Upper lobe of left lung (tissue), 4 donors: Measurements from ENCODE around the gene CNOT6L.

ENCODE experiments used
- EP300 ChIP-seq, 4 donors: sonication (generic); formaldehyde crosslinking; IDR thresholded peaks; one replicate each; pipeline ENCODE4 v1.5.1; 2017; ENCODE audit warnings: antibody characterized with exemption in 4 of 4, control low read depth in 2 of 4
- POLR2AphosphoS5 ChIP-seq, 2 donors: sonication (generic); formaldehyde crosslinking; IDR thresholded peaks; one replicate each; pipeline ENCODE4 v1.5.1; 2017; ENCODE audit warnings: antibody characterized with exemption in 2 of 2
- TF ChIP-seq, protein P1 (sequence below), 6 experiments: fragments of 450-650 bp in 4 of 6; fragments of 200-600 bp in 2 of 6; sonication (generic) in 2 of 6; IDR thresholded peaks; one replicate each; pipeline ENCODE4 v1.5.1; 2016 to 2019; ENCODE audit warnings: antibody characterized with exemption in 6 of 6

GRCh38 chr4:77782102-77782835 lies 36.9 kb downstream of the CNOT6L start:
- no peak for TF ChIP-seq EP300 (IDR thresholded peaks at IDR 0.05)
- TF ChIP-seq, protein P1, sequence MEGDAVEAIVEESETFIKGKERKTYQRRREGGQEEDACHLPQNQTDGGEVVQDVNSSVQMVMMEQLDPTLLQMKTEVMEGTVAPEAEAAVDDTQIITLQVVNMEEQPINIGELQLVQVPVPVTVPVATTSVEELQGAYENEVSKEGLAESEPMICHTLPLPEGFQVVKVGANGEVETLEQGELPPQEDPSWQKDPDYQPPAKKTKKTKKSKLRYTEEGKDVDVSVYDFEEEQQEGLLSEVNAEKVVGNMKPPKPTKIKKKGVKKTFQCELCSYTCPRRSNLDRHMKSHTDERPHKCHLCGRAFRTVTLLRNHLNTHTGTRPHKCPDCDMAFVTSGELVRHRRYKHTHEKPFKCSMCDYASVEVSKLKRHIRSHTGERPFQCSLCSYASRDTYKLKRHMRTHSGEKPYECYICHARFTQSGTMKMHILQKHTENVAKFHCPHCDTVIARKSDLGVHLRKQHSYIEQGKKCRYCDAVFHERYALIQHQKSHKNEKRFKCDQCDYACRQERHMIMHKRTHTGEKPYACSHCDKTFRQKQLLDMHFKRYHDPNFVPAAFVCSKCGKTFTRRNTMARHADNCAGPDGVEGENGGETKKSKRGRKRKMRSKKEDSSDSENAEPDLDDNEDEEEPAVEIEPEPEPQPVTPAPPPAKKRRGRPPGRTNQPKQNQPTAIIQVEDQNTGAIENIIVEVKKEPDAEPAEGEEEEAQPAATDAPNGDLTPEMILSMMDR (IDR thresholded peaks at IDR 0.05), result no peak
- TF ChIP-seq POLR2AphosphoS5 (IDR thresholded peaks at IDR 0.05), result no peak
